ENCODE measurements around the gene BNC1.
"Not testable (repeated sequence)": the region's sequence is repeated elsewhere in the genome, so short reads cannot be mapped to it uniquely, and the experiment has no call there.

Gene BNC1

DNA sequence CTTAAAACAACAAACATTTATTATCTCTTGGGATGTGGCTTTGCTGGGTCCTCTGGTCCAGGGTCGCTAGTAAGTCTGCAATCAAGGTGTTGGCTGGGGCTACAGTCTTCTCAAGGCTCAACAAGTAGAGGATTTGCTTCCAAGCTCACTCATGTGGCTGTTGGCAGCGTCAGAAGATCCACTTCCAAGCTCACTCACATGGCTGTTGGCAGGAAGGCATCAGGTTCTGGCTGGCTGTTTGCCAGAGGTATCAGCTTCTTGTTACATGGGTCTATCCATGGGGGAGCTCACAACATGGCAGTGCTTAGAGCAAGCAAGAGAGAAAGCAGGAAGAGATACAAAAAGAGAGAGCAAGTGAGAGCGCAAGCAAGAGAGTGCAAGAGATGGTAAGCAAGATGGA lies 15.0 kb upstream of the BNC1 start:
- no peak for DNase-seq (ENCODE audit: low read depth in 2 of 2)

DNA sequence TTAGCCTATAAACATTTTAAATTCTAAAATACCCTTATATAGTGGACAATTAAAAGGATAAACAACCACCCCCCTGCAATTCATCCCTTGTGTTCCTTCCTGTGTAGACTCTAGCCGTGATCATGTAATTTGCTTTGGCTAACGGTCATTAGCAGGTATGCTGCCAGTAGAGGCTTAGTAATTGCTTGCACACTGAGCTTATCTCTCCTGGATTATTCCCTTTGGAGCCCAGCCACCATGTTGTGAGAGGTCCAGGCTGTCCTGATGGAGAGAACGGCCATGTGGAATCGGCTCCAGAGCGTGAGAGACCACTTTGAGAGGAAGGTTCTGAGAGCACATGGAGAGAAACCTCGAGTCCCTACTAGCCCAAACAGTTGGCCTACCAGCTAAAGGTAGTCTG lies 11.0 kb upstream of the BNC1 start:
- no peak for DNase-seq (ENCODE audit: low read depth in 2 of 2)

DNA sequence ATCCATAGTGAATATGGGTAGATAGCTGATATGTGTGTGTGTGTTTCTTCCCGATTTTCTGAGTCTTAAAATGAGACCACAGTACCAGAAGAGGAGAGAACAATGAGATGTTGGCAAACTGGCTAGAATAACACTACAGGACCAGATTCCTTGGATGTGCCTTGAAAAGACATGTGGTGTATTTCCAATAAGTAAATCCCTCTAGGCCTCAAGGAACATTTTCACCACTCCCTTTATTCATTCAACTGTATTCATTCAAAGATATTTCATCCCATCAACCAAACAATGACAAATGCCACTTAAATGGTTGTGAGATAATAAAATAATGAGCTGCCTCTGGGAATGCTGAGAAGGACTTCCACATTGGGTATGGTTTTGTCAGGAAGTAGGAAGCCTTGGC lies 8.7 kb upstream of the BNC1 start:
- DNase-seq (ENCODE audit: low read depth in 2 of 2), result no peak

GRCh38 chr15:83292317-83292716 lies 7.9 kb upstream of the BNC1 start:
- no peak for DNase-seq (ENCODE audit: low read depth in 2 of 2)

GRCh38 chr15:83290236-83290635 lies 5.8 kb upstream of the BNC1 start:
- DNase-seq (ENCODE audit: low read depth in 2 of 2), result no peak

GRCh38 chr15:83289160-83289559 lies 4.7 kb upstream of the BNC1 start:
- no peak for DNase-seq (ENCODE audit: low read depth in 2 of 2)

GRCh38 chr15:83288381-83288801 lies 3.9 kb upstream of the BNC1 start:
- no peak for DNase-seq (ENCODE audit: low read depth in 2 of 2)

DNA sequence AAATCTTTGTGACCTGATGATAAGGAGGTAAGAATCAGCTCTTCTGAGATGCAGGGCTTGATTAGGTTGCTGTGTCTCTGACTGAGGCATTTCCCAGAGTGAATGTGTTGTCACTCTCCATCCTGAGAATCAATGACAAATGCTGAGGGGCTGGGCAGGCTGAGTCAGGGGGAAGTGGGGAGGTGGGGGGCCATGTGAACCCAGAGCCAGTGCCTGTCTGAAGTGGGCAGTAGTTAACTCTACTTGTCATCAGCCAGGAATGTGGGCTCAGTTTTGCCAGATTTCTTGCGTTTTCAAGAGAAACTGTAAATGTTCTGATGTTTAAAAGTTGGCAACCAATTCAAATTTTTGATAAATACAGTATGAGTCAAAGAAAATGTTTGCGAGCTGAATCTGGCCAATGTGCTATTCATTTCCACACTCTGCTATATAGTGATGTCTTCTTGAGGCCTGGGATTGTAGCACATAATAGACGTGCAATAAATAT lies 3.1 kb upstream of the BNC1 start:
- no peak for DNase-seq (ENCODE audit: low read depth in 2 of 2)

GRCh38 chr15:83285979-83286553 lies 1.6 kb upstream of the BNC1 start:
- no peak for DNase-seq (ENCODE audit: low read depth in 2 of 2)

- DNase-seq (ENCODE audit: low read depth in 2 of 2), result no peak
Observed at GRCh38 chr15:83285284-83285978, 967 bp upstream of the BNC1 start.

- DNase-seq (ENCODE audit: low read depth in 2 of 2), result no peak
Observed at GRCh38 chr15:83283813-83284558, 478 bp downstream of the BNC1 start.

GRCh38 chr15:83283138-83283812 lies 1.2 kb downstream of the BNC1 start:
- no peak for DNase-seq (ENCODE audit: low read depth in 2 of 2)

- no peak for DNase-seq (ENCODE audit: low read depth in 2 of 2)
Observed at GRCh38 chr15:83282776-83283137, 1.7 kb downstream of the BNC1 start.

GRCh38 chr15:83282141-83282540 lies 2.3 kb downstream of the BNC1 start:
- DNase-seq (ENCODE audit: low read depth in 2 of 2), result no peak

DNA sequence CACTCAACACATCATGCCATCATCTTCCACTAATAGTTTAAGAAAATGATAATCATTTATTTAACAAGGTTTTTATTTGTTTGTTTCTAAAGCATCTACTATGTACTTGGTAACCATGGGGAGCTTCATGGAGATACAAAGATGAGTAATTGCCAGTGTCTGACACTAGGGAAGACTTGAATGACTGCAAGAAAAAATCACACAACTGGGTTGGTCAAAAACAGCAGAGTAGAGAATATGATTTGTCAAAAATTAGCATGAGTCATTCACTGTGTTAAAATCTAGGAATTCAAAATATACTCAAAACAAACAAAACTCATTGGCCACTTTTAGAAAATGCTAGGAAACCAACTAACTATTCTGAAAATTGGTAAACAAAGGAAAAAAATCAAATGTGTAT lies 6.3 kb downstream of the BNC1 start:
- no peak for DNase-seq (ENCODE audit: low read depth in 2 of 2)

GRCh38 chr15:83276661-83277060 lies 7.8 kb downstream of the BNC1 start:
- no peak for DNase-seq (ENCODE audit: low read depth in 2 of 2)

DNA sequence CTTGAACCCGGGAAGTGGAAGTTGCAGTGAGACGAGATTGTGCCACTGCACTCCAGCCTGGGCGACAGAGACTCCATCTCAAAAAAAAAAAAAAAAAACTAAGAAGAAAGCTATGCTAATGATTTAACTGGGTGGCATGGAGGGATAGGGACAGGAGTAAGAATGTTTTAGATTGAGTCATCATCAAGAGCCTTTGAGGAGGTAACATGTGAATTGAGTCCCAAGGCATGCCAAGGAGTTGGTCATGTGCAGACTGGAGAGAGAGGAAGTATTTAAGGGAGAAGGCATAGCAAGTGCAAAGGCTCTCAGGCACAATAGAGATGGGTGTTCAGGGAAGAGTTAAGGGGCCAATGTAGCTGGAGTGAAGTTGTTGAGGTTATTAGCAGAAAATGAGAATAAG lies 9.1 kb downstream of the BNC1 start:
- no peak for DNase-seq (ENCODE audit: low read depth in 2 of 2)

- no peak for DNase-seq (ENCODE audit: low read depth in 2 of 2)
Observed at GRCh38 chr15:83270176-83270575, 14.3 kb downstream of the BNC1 start.

GRCh38 chr15:83268147-83268546 lies 16.3 kb downstream of the BNC1 start:
- no peak for DNase-seq (ENCODE audit: low read depth in 2 of 2)

DNA sequence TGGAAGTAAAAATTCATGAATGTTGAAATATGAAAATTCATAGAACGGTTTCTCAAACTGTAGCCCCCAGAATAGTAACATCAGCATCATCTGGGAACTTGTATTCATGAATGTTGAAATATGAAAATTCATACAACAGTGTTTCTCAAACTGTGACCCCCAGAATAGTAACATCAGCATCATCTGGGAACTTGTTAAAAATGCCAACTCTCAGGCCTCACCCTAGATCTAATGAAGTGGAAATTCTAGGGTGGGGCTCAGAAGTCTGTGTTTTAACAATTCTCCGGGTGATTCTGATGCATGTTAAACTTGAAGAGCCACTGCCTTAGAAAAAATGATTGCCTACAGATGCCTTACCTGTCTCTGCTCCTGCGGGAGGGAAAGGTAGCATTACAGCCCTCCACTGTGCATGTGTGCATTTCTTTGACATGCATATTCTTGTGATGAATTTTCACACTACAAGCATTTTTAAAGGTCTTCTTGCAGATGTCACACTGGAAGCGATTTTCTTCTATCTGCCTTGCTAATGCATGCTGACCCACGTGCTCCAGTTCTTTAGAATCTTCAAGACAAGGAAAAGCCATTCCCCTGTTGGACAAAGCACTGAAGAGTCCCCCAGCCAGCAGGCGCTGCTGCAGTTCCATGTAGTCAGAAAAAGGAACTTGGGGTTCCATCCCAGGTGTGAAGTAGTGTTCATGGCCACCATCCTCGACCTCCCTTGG lies 21.7 kb downstream of the BNC1 start:
- no peak for DNase-seq (ENCODE audit: low read depth in 2 of 2)

DNA sequence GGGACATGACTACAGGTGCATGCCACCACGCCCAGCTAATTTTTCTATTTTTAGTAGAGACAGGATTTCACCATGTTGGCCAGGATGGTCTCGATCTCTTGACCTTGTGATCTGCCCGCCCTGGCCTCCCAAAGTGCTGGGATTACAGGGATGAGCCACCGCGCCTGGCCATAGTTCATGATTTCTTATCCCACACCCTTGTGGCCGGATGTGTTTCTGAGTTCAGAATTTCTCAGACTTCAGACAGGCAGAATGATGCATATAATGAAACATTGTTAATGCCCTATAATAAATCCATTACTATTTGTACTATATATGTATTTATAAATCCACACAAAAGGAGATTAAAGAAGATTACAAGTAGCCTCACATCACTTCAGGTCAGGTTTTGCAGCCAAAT lies 22.3 kb downstream of the BNC1 start:
- not testable (repeated sequence) for DNase-seq (ENCODE audit: low read depth in 2 of 2)

GRCh38 chr15:83250781-83251180 lies 33.7 kb downstream of the BNC1 start:
- DNase-seq (ENCODE audit: low read depth in 2 of 2), result no peak

Data from stimulated activated CD4-positive, alpha-beta T cell treated with anti-CD3 and anti-CD28 coated beads, Interleukin-1b, Interleukin-23, amount 100 ng/mL, for 1 hour (primary cell).